ENCODE measurements around the gene ACTR2. TPM values are rescaled to one million over a fixed set of nuclear protein-coding genes. Genes with fewer than 3 reads are reported as not detected.

The ACTR2 gene
- total and polyA plus RNA-seq, 9 of the 15 experiments (the other 6 are each of a cell fraction or from before 2014, with no cell fraction given): 47.3 to 239 (median 108) TPM

GRCh38 chr2:65228263-65228750 is 676 bp downstream of the ACTR2 start:
- in situ Hi-C loops (cut with MboI) (no loop called here), intact Hi-C loops (cut with micrococcal nuclease) (loop anchor here (2.0 kb wide), 2 partner anchors 98 to 172 kb away; partner anchors contain the start of genes CEP68 and RAB1A)
- Histone ChIP-seq H3K27ac (ENCODE audit: extremely low read depth, low read depth, low read length) (peak overlapping the region; percentile 90), H4K20me1 (replicated peaks; ENCODE audit: control insufficient read depth, insufficient read depth, low read length) (no peaks in the 10 kb centered on the region), H3K9me1 (ENCODE audit: control insufficient read depth, insufficient read depth, low read length) (no peaks in the 10 kb centered on the region), H3K4me2 (ENCODE audit: insufficient read depth, low read length) (peak overlapping the region; percentile 98), H3K4me1 (replicated peaks in 1 of 2; ENCODE audit: control insufficient read depth in 2 of 2, insufficient read depth in 2 of 2, low read length in 2 of 2) (peaks cover 9 to 12% of the 10 kb centered on the region in 2 experiments; a peak in 3 of 5 replicates), H3K4me3 (peak overlapping the region; percentile 72), H2AFZ (ENCODE audit: low read depth, low read length) (peak overlapping the region; percentile 70), H3K9ac (ENCODE audit: insufficient read depth in 1 of 2, low read depth in 2 of 2, low read length in 2 of 2) (peak overlapping the region; percentile 93 to 98), H3K27me3 (ENCODE audit: control insufficient read depth in 2 of 2, insufficient read depth in 2 of 2, low read length in 2 of 2) (no peaks in the 10 kb centered on the region), H3K9me3 (replicated peaks; ENCODE audit: control insufficient read depth, insufficient read depth, low read depth, low read length) (no peaks in the 10 kb centered on the region), H3K36me3 (ENCODE audit: control insufficient read depth, insufficient read depth, low read length) (peaks cover 15% of the 10 kb centered on the region; the same call in 2 of the 3 replicates), H3K79me2 (ENCODE audit: control insufficient read depth, insufficient read depth, low read length) (peaks cover 82% of the 10 kb centered on the region)
- CTCF ChIA-PET (ENCODE audit: low intra/inter-chr PET ratio): no interaction called here
- ATAC-seq (peak; percentile 35), FAIRE-seq (no peak), DNase-seq (ENCODE audit: extremely low read depth in 1 of 4, low spot score in 3 of 4) (peak in 1 of 4 experiments; percentile 17)
- 0% methylated on average over 16 of the region's 16 CpGs for WGBS (ENCODE audit: insufficient coverage, low coverage, missing lambda C conversion rate)
- POLR2A ChIA-PET: no interaction called here
- no TSS peak for BruUV-seq (replicated peaks)
- TF ChIP-seq SMARCE1 (IDR thresholded peaks at IDR 0.05): peak; percentile 58; the same call in 1 of the 2 replicates
- TF ChIP-seq ZNF384 (IDR thresholded peaks at IDR 0.05; ENCODE audit: low read depth, low read length): peak; percentile 92
- TF ChIP-seq SPI1 (IDR thresholded peaks at IDR 0.05; ENCODE audit: borderline replicate concordance, low read depth, low read length): peak; percentile 99
- TF ChIP-seq RFX7 (CRISPR knock-in tag; IDR thresholded peaks at IDR 0.05): no peak
- peak in 1 of 2 experiments; percentile 62; a peak in 2 of 4 replicates for TF ChIP-seq ETV6 (IDR thresholded peaks at IDR 0.05; ENCODE audit: borderline replicate concordance in 1 of 2, low read depth in 2 of 2, low read length in 1 of 2)
- TF ChIP-seq ETV6 (CRISPR knock-in tag; IDR thresholded peaks at IDR 0.05; ENCODE audit: borderline replicate concordance): no peak
- 0 out of 2 replicates have a peak, but pooled peaks have one; percentile 29 for TF ChIP-seq GTF2F1 (IDR thresholded peaks at IDR 0.05; ENCODE audit: low read depth, low read length)
- TF ChIP-seq ZNF263 (CRISPR knock-in tag; IDR thresholded peaks at IDR 0.05; ENCODE audit: borderline replicate concordance): peak; percentile 8; the same call in 1 of the 2 replicates
- TF ChIP-seq ZBTB17 (CRISPR knock-in tag; IDR thresholded peaks at IDR 0.05): 0 out of 2 replicates have a peak, but pooled peaks have one; percentile 50
- 0 out of 2 replicates have a peak, but pooled peaks have one; percentile 48 for TF ChIP-seq SMARCA4 (IDR thresholded peaks at IDR 0.05)
- TF ChIP-seq ELF4 (CRISPR knock-in tag; IDR thresholded peaks at IDR 0.05): 0 out of 2 replicates have a peak, but pooled peaks have one; percentile 65
- TF ChIP-seq POLR2AphosphoS2 (IDR thresholded peaks at IDR 0.05; ENCODE audit: low read length): 0 out of 2 replicates have a peak, but pooled peaks have one; percentile 3
- peak in 1 of 2 experiments; percentile 12; a peak in 1 of 4 replicates for TF ChIP-seq UBTF (IDR thresholded peaks at IDR 0.05; ENCODE audit: borderline replicate concordance in 1 of 2, low read depth in 2 of 2, low read length in 2 of 2)
- no peak for TF ChIP-seq WHSC1 (IDR thresholded peaks at IDR 0.05; ENCODE audit: low read length)
- TF ChIP-seq ZNF134 (CRISPR knock-in tag; conservative IDR thresholded peaks at IDR 0.05): no peak
- TF ChIP-seq FOXK1 (CRISPR knock-in tag; IDR thresholded peaks at IDR 0.05; ENCODE audit: borderline replicate concordance): no peak
- no peak for TF ChIP-seq MXI1 (IDR thresholded peaks at IDR 0.05; ENCODE audit: low read depth, low read length)
- TF ChIP-seq STAG1 (CRISPR knock-in tag; IDR thresholded peaks at IDR 0.05; ENCODE audit: borderline replicate concordance): no peak
- peak; percentile 72; the same call in 1 of the 2 replicates for TF ChIP-seq ELF1 (tag; IDR thresholded peaks at IDR 0.05)
- 0 out of 2 replicates have a peak, but pooled peaks have one; percentile 38 for TF ChIP-seq ZBTB1 (CRISPR knock-in tag; IDR thresholded peaks at IDR 0.05; ENCODE audit: borderline replicate concordance, low read depth)
- TF ChIP-seq THRB (CRISPR knock-in tag; conservative IDR thresholded peaks at IDR 0.05): 0 out of 2 replicates have a peak, but pooled peaks have one; percentile 46

All from K562 (cell line).